ENCODE data around the gene FGF14.
A peak's percentile ranks its signal among the peaks of the same experiment; 100 is the strongest.

Gene FGF14

DNA sequence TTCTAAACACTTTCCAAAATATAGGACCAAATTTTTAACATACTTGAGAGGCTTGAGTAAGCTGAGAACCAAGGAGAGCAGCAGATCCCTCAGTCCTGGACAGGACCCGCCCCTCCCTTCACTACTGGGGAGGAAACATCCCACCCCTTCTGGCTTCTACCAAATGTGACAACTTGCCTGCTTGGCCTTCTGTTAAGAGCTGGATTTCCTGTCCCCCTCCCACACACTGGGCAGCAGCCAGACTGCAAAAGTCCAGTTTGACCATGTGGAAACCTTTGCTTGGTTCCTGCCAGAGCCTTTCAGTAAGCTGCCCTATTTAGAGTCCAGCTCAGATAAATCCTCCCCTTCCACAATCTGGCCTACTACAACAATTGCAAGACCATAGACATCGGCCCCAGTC is 84.3 kb downstream of the FGF14 start:
- H3K9me3 Mint-ChIP-seq: no peaks in the 10 kb centered on the region

DNA sequence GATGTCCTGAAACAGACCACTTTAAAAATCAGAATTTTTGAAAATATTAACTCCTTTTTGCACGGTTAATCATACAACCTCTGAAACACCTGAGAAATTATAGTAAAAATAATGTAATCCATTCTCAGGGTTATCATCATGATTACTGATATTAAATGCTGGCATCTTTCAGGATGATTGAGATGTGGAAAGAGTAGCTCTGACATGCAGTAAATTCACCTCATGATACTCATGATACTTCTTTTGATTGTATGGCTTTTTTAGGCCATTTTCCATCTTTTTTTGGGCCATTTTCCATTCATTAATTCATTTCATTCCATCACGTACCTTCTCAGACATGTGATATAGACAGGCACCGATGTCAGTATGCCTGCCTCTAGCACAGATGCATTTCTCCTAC is 85.1 kb downstream of the FGF14 start:
- TF ChIP-seq, protein P1, sequence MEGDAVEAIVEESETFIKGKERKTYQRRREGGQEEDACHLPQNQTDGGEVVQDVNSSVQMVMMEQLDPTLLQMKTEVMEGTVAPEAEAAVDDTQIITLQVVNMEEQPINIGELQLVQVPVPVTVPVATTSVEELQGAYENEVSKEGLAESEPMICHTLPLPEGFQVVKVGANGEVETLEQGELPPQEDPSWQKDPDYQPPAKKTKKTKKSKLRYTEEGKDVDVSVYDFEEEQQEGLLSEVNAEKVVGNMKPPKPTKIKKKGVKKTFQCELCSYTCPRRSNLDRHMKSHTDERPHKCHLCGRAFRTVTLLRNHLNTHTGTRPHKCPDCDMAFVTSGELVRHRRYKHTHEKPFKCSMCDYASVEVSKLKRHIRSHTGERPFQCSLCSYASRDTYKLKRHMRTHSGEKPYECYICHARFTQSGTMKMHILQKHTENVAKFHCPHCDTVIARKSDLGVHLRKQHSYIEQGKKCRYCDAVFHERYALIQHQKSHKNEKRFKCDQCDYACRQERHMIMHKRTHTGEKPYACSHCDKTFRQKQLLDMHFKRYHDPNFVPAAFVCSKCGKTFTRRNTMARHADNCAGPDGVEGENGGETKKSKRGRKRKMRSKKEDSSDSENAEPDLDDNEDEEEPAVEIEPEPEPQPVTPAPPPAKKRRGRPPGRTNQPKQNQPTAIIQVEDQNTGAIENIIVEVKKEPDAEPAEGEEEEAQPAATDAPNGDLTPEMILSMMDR (IDR thresholded peaks at IDR 0.05; ENCODE audit: unreplicated experiment in 3 of 3): no peak
- Mint-ChIP-seq H3K27me3 (ENCODE audit: low read depth) (no peaks in the 10 kb centered on the region), H3K4me3 (no peak overlapping the region), H3K27ac (no peak overlapping the region), H3K4me1 (peaks cover 5% of the 10 kb centered on the region), H3K36me3 (ENCODE audit: low read depth) (no peaks in the 10 kb centered on the region), H3K9me3 (no peaks in the 10 kb centered on the region)

More for the DNA sequence above, 84.3 kb downstream of the FGF14 start:
- no peaks in the 10 kb centered on the region for H3K27me3 Mint-ChIP-seq (ENCODE audit: low read depth)
- H3K27ac Mint-ChIP-seq: no peak overlapping the region
- H3K36me3 Mint-ChIP-seq (ENCODE audit: low read depth): no peaks in the 10 kb centered on the region
- TF ChIP-seq, protein P1 (IDR thresholded peaks at IDR 0.05; ENCODE audit: unreplicated experiment in 3 of 3): no peak
- H3K4me1 Mint-ChIP-seq: peaks cover 5% of the 10 kb centered on the region
- H3K4me3 Mint-ChIP-seq: no peak overlapping the region

DNA sequence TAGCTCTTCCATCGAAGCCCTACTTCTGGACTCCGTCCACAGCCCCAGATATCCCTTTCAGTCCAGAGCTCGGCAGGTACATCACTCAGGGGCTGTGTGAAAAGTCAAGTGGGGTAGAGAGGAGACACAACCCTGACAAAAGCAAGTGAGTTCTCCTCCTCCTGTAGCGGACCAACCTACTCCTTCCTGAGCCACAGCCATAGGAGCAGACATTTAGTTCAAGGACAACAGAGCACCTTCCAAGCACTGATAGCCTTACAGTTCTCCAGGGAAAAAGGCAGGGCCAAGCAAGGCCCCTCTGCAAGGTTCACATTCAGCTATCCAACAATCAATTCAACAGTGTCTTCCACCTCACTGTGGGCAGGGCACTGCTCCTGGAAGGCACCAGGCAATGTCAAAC is 89.0 kb downstream of the FGF14 start:
- Mint-ChIP-seq H3K27ac (no peak overlapping the region), H3K9me3 (no peaks in the 10 kb centered on the region), H3K36me3 (ENCODE audit: low read depth) (no peaks in the 10 kb centered on the region), H3K4me1 (peaks cover 4% of the 10 kb centered on the region), H3K27me3 (ENCODE audit: low read depth) (no peaks in the 10 kb centered on the region), H3K4me3 (no peak overlapping the region)
- TF ChIP-seq, protein P1 (IDR thresholded peaks at IDR 0.05; ENCODE audit: unreplicated experiment in 3 of 3): no peak

GRCh38 chr13:102311901-102312300 is 89.9 kb downstream of the FGF14 start:
- Mint-ChIP-seq H3K27me3 (ENCODE audit: low read depth) (no peaks in the 10 kb centered on the region), H3K4me3 (no peak overlapping the region), H3K4me1 (no peaks in the 10 kb centered on the region), H3K9me3 (no peaks in the 10 kb centered on the region), H3K36me3 (ENCODE audit: low read depth) (no peaks in the 10 kb centered on the region), H3K27ac (no peak overlapping the region)
- TF ChIP-seq, protein P1 (IDR thresholded peaks at IDR 0.05; ENCODE audit: unreplicated experiment in 3 of 3): no peak

- H3K36me3 Mint-ChIP-seq (ENCODE audit: low read depth): no peaks in the 10 kb centered on the region
- H3K27me3 Mint-ChIP-seq (ENCODE audit: low read depth): no peaks in the 10 kb centered on the region
- TF ChIP-seq, protein P1 (IDR thresholded peaks at IDR 0.05; ENCODE audit: unreplicated experiment in 3 of 3): no peak
- H3K27ac Mint-ChIP-seq: peak overlapping the region in 1 of 3 experiments; percentile 1
- no peaks in the 10 kb centered on the region for H3K4me1 Mint-ChIP-seq
- no peaks in the 10 kb centered on the region for H3K9me3 Mint-ChIP-seq
- H3K4me3 Mint-ChIP-seq: no peak overlapping the region
Measured at GRCh38 chr13:102311419-102311796, 90.4 kb downstream of the FGF14 start.

DNA sequence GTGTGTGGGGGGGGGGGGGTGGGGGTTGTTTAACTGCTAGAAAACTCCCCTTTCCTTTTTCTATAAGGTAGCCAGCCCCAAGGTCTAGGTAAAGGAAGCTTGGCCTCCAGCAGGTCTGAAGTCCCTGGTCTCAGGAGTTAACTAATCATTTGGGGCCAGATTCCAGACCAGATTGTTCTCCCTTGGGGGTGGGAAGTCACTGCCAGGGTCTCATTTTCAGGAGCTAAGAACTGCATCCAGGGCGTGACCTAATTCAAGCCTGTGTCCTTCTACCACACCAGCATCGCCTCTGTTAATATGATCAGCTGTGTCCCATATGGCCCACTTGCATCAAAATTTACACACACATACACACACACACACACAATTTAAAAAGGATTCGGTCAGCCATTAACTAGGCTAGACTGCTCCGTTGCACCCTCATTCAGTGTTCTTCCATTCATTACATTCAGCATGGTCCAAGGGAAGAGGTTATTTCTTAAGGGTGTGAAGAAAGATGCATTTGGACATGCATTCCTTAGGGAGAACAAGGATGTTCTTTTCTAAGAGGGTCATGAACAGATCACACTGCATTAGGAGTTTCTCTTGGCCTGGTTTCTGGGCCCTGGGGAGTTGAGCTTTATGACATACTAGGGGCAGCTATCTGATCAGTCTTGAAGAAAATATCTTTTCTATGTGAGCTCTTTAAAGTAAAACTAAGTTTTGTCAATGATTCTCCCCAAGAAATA is 91.0 kb downstream of the FGF14 start:
- H3K27me3 Mint-ChIP-seq (ENCODE audit: low read depth): no peaks in the 10 kb centered on the region
- TF ChIP-seq, protein P1 (IDR thresholded peaks at IDR 0.05; ENCODE audit: unreplicated experiment in 3 of 3): no peak
- peak overlapping the region in 1 of 3 experiments; percentile 1 for H3K27ac Mint-ChIP-seq
- H3K4me1 Mint-ChIP-seq: no peaks in the 10 kb centered on the region
- H3K36me3 Mint-ChIP-seq (ENCODE audit: low read depth): no peaks in the 10 kb centered on the region
- H3K9me3 Mint-ChIP-seq: no peaks in the 10 kb centered on the region
- no peak overlapping the region for H3K4me3 Mint-ChIP-seq

Measured in nephron (organoid).